ENCODE measurements around the gene PDCL2.

DNA sequence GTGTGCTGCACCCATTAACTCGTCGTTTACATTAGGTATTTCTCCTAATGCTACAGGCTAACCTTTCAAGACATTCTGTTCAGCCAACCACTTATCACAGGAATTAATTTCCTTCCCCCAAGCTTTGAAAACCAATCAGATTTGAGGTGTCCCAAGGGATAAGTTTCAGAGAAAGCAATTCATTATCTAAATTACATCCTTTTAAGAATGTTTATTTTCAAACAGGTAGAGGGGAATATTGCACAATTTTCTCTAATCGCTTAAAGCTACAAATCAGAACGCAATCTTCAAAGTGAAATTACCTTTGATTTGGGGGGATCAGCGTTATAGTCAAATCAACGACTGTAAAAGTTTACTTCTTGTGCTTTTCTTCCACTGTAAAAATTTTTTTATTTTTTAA is 46.9 kb downstream of the PDCL2 start:
- TF ChIP-seq, protein P1, sequence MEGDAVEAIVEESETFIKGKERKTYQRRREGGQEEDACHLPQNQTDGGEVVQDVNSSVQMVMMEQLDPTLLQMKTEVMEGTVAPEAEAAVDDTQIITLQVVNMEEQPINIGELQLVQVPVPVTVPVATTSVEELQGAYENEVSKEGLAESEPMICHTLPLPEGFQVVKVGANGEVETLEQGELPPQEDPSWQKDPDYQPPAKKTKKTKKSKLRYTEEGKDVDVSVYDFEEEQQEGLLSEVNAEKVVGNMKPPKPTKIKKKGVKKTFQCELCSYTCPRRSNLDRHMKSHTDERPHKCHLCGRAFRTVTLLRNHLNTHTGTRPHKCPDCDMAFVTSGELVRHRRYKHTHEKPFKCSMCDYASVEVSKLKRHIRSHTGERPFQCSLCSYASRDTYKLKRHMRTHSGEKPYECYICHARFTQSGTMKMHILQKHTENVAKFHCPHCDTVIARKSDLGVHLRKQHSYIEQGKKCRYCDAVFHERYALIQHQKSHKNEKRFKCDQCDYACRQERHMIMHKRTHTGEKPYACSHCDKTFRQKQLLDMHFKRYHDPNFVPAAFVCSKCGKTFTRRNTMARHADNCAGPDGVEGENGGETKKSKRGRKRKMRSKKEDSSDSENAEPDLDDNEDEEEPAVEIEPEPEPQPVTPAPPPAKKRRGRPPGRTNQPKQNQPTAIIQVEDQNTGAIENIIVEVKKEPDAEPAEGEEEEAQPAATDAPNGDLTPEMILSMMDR (IDR thresholded peaks at IDR 0.05) = no peak
- TF ChIP-seq POLR2A (IDR thresholded peaks at IDR 0.05) = no peak
